IPS-18a (cell line): Measurements from ENCODE around the gene MT1HL1.
"Not testable (repeated sequence)": the region's sequence is repeated elsewhere in the genome, so short reads cannot be mapped to it uniquely, and the experiment has no call there.

Source experiments
- H3K27ac ChIP-seq: one replicate; pipeline ENCODE4 v1.5.1; 2013; ENCODE audit warnings: low read length
- H3K27me3 ChIP-seq: one replicate; pipeline ENCODE4 v1.6.1; 2013; ENCODE audit warnings: mild to moderate bottlenecking, low read length; ENCODE audit not compliant: control insufficient read depth, insufficient read depth
- H3K36me3 ChIP-seq: one replicate; pipeline ENCODE4 v1.6.1; 2013; ENCODE audit warnings: low read depth, low read length; ENCODE audit not compliant: control insufficient read depth
- H3K4me1 ChIP-seq: one replicate; pipeline ENCODE4 v1.6.1; 2013; ENCODE audit warnings: low read depth, low read length; ENCODE audit not compliant: control insufficient read depth
- H3K4me3 ChIP-seq: one replicate; pipeline ENCODE4 v1.5.1; 2013; ENCODE audit warnings: low read length
- H3K9ac ChIP-seq: one replicate; pipeline ENCODE4 v1.6.1; 2013; ENCODE audit warnings: mild to moderate bottlenecking, low read length, moderate library complexity
- H3K9me3 ChIP-seq: one replicate; pipeline ENCODE4 v1.6.1; 2013; ENCODE audit warnings: low read depth, low read length; ENCODE audit not compliant: control insufficient read depth

MT1HL1 gene

DNA sequence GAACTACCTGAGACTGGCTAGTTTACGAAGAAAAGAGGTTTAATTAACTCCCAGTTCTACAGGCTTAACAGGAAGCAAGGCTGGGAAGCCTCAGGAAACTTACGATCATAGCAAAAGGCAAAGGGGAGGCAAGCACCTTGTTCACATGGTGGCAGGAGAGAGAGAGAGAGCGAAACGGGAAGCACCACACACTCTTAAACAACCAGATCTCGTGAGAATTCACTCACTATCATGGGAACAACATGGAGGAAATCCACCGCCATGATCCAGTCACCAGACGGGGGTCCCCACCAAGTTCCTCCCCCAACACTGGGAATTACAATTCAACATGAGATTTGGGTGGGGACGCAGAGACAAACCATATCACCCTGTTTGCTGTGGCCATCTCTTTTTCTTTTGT, 11.8 kb downstream of the MT1HL1 start:
- Histone ChIP-seq H3K4me1 (no peaks in the 10 kb centered on the region), H3K4me3 (no peak overlapping the region), H3K9me3 (peaks cover 5% of the 10 kb centered on the region), H3K36me3 (no peaks in the 10 kb centered on the region), H3K27ac (no peak overlapping the region), H3K9ac (no peak overlapping the region), H3K27me3 (no peaks in the 10 kb centered on the region)

DNA sequence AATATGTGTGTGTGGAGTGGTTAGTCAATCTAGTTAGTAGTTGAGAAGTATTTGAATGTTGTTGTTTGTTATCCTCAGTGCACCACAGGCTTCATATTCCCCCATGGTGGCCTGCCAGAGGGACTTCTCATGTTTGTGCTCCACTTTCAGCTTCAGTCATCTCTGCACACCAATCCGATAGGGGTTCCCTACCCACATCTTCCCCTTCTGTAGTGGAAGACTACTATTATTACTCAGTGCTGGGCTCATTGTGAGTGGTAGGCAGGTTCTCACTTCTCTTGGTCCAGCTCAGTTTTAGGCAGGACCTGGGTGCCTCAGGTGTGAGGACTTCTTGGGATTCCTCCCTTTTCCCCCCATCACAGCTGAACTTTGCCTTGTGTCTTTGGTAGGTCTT, 14.2 kb downstream of the MT1HL1 start:
- no peaks in the 10 kb centered on the region for H3K36me3 ChIP-seq
- H3K9me3 ChIP-seq = peaks cover 5% of the 10 kb centered on the region
- H3K27ac ChIP-seq = no peak overlapping the region
- no peak overlapping the region for H3K9ac ChIP-seq
- no peak overlapping the region for H3K4me3 ChIP-seq
- H3K27me3 ChIP-seq = no peaks in the 10 kb centered on the region
- H3K4me1 ChIP-seq = no peaks in the 10 kb centered on the region

DNA sequence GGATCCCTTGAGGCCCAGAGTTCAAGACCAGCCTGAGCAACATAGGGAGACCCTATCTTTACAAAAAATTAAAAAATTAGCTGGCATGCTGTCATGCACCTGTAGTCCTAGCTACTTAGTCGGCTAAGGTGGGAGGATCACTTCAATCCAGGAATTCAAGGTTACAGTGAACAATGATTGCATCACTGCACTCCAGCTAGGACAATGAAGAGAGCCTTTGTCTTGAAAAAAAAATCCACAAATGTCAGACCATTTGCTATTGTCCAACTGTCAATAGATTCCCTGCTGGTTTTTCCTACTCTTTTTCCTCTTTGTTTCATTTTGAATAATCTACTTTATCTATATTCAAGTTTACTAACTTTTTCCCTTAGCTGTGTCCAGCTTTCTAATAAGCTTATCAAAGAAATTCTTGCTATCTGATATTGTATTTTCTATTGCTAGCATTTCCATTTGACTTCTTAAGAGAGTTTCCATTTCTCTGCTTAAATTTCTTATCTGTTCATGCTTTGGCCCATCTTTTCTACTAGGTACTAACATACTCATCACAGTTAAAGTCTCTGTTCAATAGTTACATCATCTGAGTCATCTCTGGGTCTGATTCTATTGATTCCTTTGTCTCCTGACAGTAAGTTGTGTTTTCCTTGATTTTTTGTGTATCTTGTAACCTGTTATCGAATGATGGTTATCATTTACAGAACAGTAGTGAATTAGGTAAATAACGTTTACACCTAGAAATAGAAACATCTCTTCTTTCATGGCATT, 14.8 kb downstream of the MT1HL1 start:
- Histone ChIP-seq H3K9ac (no peak overlapping the region), H3K4me1 (no peaks in the 10 kb centered on the region)

DNA sequence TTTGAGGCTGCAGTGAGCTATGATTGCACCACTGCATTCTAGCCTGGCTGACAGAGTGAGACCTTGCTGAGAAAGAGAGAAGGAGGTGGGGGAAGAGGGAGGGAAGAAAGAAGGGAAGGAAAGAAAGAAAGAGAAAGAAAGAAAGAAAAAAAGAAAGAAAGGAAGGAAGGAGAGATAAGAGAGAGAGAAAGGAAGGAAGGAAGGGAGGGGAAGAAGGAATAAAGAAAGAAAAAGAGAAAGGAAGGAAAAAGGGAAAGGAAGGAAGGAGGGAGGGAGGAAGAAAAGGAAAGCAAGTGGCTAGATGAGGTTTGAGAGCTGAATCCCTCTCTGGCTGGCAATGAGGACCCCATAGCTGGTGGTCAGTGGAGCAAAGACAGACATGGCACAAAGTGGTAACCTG, 20.4 kb downstream of the MT1HL1 start:
- Histone ChIP-seq H3K27me3 (no peaks in the 10 kb centered on the region), H3K9ac (no peak overlapping the region), H3K27ac (no peak overlapping the region), H3K4me1 (no peaks in the 10 kb centered on the region), H3K36me3 (no peaks in the 10 kb centered on the region), H3K9me3 (no peaks in the 10 kb centered on the region), H3K4me3 (no peak overlapping the region)

More for the DNA sequence above, 14.8 kb downstream of the MT1HL1 start:
- Histone ChIP-seq H3K9me3 (peaks cover 5% of the 10 kb centered on the region), H3K27me3 (no peaks in the 10 kb centered on the region), H3K36me3 (no peaks in the 10 kb centered on the region), H3K4me3 (no peak overlapping the region), H3K27ac (no peak overlapping the region)

DNA sequence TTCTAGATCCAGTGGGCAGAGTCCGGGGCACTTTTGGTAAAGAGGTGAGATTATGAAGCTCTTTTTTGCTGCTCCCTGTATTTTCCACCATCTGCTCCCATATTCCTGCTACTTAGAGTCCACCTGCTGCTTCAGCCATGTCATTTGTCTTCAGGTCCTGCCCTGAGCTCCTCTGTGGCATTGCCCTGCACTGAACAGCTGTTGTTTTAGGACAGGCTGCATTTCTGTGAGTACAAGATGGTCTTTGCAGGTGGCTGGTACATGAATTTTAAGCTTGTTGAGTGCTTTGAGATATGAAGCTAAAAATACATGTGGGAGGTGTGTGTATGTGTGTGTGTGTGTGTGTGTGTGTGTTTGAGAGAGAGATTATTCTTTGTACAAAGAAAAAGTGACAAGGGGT, 21.9 kb downstream of the MT1HL1 start:
- Histone ChIP-seq H3K9me3 (no peaks in the 10 kb centered on the region), H3K9ac (no peak overlapping the region), H3K27ac (no peak overlapping the region), H3K4me1 (no peaks in the 10 kb centered on the region), H3K27me3 (no peaks in the 10 kb centered on the region), H3K36me3 (no peaks in the 10 kb centered on the region), H3K4me3 (no peak overlapping the region)

DNA sequence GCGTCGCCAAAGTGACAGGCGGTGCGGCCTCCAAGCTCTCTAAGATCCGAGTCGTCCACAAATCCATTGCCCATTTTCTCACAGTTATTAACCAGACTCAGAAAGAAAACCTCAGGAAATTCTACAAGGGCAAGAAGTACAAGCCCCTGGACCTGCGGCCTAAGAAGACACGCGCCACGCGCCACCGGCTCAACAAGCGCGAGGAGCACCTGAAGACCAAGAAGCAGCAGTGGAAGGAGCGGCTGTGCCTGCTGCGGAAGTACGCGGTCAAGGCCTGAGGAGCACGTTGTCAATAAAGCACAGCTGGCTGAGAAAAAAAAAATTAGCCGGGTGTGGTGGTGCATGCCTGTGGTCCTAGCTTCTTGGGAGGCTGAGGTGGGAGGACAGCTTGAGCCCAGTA, 22.8 kb downstream of the MT1HL1 start:
- not testable (repeated sequence) for H3K9ac ChIP-seq, H3K4me1 ChIP-seq, H3K4me3 ChIP-seq, H3K36me3 ChIP-seq, H3K9me3 ChIP-seq, H3K27me3 ChIP-seq, H3K27ac ChIP-seq

DNA sequence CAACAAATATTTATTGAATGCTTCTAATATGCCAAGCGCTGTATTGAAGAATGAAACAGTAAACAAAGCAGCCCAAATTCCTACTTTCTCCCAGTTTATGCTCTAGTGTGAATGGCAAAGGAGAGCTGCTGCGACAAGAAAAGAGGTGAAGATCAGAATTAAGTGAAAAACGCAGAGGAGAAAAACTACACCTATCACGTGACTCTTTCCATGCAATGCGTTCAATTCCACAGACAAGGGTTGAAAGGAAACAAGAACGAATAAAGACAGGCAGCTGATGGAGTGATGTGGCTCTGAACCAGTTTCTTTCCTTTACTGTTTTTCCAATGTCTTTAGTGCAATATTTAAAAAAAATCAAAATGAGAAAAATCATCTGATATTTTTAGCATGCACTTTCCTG, 23.6 kb downstream of the MT1HL1 start:
- Histone ChIP-seq H3K27me3 (no peaks in the 10 kb centered on the region), H3K27ac (no peak overlapping the region), H3K4me1 (no peaks in the 10 kb centered on the region), H3K36me3 (no peaks in the 10 kb centered on the region), H3K9me3 (no peaks in the 10 kb centered on the region), H3K4me3 (no peak overlapping the region), H3K9ac (no peak overlapping the region)

DNA sequence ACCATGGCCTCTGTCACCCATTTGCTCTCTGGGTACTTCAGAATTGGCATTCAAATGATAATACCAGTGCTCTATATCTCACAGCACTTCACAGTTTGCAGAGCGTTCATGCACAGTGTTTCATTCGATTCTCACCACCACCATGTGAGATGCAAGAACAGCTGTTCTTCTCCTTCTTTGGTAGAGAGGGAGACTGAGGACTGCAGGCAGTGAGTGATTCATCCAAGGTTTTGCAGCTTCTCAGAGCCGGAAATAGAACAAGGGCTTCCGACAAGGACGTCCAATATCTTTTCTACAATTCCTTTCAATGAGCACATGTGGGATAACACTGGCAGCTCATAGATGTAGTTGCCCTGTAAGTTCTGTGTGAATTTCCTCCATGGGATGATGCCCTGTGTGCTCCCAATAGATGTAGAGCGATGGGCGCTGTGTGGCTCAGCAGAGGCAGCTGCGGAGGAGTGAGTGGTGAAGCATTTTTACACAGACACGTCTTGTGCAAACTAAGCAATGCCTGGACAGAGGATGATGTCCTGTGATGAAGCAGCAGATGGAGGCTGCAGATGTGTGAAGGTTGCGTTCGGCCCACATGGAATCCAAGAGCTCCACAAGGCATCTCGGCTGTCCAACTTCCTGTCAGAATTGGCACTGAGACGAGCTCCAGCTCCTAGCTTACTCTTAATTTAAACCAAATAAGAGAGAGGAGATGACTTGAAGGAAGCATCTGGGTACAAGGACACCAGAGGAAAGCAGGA, 24.9 kb downstream of the MT1HL1 start:
- Histone ChIP-seq H3K27me3 (no peaks in the 10 kb centered on the region), H3K4me1 (no peaks in the 10 kb centered on the region), H3K4me3 (no peak overlapping the region), H3K9ac (no peak overlapping the region), H3K36me3 (no peaks in the 10 kb centered on the region), H3K27ac (no peak overlapping the region), H3K9me3 (no peaks in the 10 kb centered on the region)

DNA sequence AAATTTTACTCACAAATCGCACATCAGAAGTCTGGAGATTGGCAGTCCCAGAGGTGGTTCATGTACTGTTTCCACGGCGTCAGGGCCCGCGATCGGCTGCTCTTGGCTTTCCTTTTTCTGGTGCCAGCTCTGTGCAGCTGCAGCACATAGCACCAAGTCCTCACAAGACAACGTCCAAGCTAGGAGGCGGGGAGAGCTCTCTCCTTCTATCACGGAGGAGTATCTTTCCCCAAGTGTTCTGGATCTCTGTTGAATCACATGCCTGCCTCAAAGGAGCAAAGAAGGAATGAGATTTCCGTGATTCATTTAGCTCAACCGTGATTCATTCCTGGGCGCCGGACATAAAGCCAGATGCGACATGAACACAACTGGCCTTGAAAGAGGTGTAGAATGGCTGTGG, 25.5 kb downstream of the MT1HL1 start:
- H3K27me3 ChIP-seq = no peaks in the 10 kb centered on the region
- no peak overlapping the region for H3K9ac ChIP-seq
- H3K4me1 ChIP-seq = no peaks in the 10 kb centered on the region
- H3K36me3 ChIP-seq = no peaks in the 10 kb centered on the region
- no peak overlapping the region for H3K4me3 ChIP-seq
- no peaks in the 10 kb centered on the region for H3K9me3 ChIP-seq
- H3K27ac ChIP-seq = no peak overlapping the region

DNA sequence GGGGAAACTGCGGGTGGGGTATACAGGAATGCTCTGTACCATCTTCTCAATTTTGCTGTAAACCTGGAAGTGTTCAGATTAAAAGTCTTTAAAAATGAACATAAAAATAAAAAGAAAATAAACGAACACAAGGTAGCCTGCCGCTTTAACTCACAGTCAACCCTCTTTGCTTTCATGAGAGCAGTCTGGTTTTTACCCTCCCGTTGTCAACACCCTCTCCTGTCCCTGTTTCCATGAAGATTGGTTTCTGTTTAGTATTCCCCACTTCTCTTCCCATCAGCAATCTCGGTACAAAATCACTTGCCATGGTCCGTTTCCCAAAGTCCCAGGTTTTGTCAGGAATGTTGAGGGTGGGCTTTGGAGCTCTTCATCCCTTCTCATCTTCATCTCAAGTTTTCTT, 28.8 kb downstream of the MT1HL1 start:
- H3K36me3 ChIP-seq = no peaks in the 10 kb centered on the region
- H3K9me3 ChIP-seq = no peaks in the 10 kb centered on the region
- H3K4me3 ChIP-seq = no peak overlapping the region
- H3K9ac ChIP-seq = no peak overlapping the region
- no peaks in the 10 kb centered on the region for H3K27me3 ChIP-seq
- no peaks in the 10 kb centered on the region for H3K4me1 ChIP-seq
- H3K27ac ChIP-seq = no peak overlapping the region

DNA sequence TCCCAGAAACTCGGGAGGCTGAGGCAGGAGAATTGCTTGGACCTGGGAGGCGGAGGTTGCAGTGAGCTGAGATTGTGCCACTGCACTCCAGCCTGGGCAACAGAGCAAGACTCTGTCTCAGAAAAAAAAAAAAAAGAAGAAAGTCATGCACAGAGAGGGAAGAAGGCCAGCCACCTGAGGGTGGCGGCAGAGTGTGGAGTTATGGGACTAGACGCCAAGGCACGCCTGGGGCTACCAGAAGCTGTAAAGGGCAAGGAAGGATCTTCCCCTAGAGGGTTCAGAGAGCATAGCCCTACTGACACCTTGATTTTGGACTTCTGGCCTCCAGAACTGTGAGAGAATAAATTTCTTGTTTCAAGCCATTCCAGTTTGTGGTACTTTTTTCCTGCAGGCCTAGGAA, 30.2 kb downstream of the MT1HL1 start:
- not testable (repeated sequence) for H3K36me3 ChIP-seq, H3K4me1 ChIP-seq, H3K9ac ChIP-seq, H3K9me3 ChIP-seq, H3K4me3 ChIP-seq, H3K27ac ChIP-seq, H3K27me3 ChIP-seq

DNA sequence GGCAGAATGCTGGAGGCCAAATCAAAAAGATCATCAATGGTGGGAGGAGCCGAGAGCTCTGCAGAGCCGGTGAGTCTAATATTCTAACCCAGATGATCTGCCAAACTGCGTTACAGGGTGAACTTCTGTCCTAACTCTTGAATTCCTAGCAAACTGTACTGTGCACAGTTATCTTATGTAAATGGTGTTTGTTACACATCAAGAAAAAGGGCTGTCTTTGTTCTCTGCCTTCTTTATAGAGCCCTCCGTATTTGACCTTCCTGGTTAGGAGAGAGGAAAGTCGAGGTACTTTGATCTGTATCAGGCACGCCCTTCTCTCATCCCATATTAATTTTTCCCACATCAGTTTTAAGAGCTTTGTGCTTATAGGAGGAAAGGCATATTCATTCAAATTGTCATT, 37.6 kb downstream of the MT1HL1 start:
- Histone ChIP-seq H3K4me1 (no peaks in the 10 kb centered on the region), H3K36me3 (no peaks in the 10 kb centered on the region), H3K27ac (no peak overlapping the region), H3K9me3 (no peaks in the 10 kb centered on the region), H3K4me3 (no peak overlapping the region), H3K27me3 (no peaks in the 10 kb centered on the region), H3K9ac (no peak overlapping the region)
